Activated T-helper 1 cell treated with anti-CD3 and anti-CD28 coated beads, Interleukin-2, amount 50 U/mL, for 16 hours (primary cell): ENCODE results near the gene THADA.
"Not testable (repeated sequence)": the region's sequence is repeated elsewhere in the genome, so short reads cannot be mapped to it uniquely, and the experiment has no call there.

Experiments used
- DNase-seq, 2 donors: peaks; one replicate each; pipeline ENCODE4 v3.0.0-alpha.2; 2020; ENCODE audit warnings: low read depth in 1 of 2, low spot score in 1 of 2

The THADA gene, protein sequence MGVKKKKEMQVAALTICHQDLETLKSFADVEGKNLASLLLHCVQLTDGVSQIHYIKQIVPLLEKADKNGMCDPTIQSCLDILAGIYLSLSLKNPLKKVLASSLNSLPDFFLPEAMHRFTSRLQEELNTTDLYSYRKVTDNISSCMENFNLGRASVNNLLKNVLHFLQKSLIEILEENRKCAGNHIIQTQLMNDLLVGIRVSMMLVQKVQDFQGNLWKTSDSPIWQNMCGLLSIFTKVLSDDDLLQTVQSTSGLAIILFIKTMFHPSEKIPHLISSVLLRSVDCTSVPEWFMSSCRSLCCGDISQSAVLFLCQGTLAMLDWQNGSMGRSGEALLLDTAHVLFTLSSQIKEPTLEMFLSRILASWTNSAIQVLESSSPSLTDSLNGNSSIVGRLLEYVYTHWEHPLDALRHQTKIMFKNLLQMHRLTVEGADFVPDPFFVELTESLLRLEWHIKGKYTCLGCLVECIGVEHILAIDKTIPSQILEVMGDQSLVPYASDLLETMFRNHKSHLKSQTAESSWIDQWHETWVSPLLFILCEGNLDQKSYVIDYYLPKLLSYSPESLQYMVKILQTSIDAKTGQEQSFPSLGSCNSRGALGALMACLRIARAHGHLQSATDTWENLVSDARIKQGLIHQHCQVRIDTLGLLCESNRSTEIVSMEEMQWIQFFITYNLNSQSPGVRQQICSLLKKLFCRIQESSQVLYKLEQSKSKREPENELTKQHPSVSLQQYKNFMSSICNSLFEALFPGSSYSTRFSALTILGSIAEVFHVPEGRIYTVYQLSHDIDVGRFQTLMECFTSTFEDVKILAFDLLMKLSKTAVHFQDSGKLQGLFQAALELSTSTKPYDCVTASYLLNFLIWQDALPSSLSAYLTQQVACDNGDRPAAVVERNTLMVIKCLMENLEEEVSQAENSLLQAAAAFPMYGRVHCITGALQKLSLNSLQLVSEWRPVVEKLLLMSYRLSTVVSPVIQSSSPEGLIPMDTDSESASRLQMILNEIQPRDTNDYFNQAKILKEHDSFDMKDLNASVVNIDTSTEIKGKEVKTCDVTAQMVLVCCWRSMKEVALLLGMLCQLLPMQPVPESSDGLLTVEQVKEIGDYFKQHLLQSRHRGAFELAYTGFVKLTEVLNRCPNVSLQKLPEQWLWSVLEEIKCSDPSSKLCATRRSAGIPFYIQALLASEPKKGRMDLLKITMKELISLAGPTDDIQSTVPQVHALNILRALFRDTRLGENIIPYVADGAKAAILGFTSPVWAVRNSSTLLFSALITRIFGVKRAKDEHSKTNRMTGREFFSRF (N-terminal part only)

GRCh38 chr2:43595603-43596412, at the start of gene THADA:
Gene THADA, minus strand, starts transcription at chr2:43596038. Its CDS starts 3,646 bp downstream, at chr2:43592392.
- DNase-seq: peak; percentile 91

- DNase-seq: no peak
These were observed 47.8 kb upstream of the THADA start for GRCh38 chr2:43643680-43644079.

- no peak for DNase-seq
These were observed 46.5 kb upstream of the THADA start for GRCh38 chr2:43642363-43642762.

DNA sequence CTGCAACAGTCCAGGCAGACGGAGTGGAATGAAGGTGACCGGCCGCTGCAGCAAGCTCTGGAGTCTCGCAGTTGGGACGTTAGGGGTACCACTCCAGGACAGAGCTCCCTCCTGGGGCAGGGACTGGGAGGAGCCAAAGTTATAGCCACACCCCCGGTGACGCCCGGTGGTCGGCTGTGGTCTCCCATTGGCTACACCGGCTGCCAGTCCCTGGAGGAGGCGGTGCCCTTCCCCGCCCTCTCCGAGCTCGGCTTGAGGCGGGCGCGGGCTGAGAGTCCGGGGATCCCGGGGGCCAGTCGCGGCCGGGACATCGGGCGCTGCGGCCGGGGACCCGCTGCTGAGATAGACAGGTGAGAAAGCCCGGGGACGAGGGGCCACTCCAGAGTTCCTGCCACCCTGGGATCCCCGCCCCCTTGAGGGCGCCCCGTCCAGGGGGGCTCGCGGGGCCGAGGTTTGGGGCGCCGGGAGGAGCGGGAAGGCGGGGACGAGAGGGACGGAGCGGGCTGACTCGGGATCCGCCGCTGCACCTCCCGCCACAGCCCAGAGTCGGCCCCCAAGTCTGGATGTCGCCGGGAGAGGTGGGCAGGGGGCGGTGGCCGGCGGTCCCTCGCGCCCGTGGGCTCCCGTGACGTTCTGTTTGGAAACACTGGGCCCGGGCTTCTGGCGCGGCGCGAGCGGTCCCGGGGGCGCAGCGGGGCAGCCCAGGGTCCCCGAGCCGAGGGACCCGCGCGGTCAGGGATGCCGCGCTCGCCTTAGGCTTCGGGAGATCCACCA, 41.4 kb upstream of the THADA start, which contains the start of gene PLEKHH2:
TSS of gene PLEKHH2 (plus strand) at position 231 of the 774 bp plus-strand sequence. CDS start 7,414 bp downstream, outside the sequence.
- DNase-seq: peak; percentile 71 to 75

- DNase-seq: no peak
These were observed 40.8 kb upstream of the THADA start for GRCh38 chr2:43636621-43637020.

GRCh38 chr2:43636153-43636552, 40.3 kb upstream of the THADA start:
- DNase-seq: not testable (repeated sequence)

- DNase-seq: no peak
These were observed 38.9 kb upstream of the THADA start for GRCh38 chr2:43634604-43635306.

- DNase-seq: no peak
These were observed 35.9 kb upstream of the THADA start for GRCh38 chr2:43631618-43632317.

GRCh38 chr2:43622931-43623451, 27.2 kb upstream of the THADA start:
- DNase-seq: no peak

GRCh38 chr2:43619511-43619910, 23.7 kb upstream of the THADA start:
- no peak for DNase-seq

DNA sequence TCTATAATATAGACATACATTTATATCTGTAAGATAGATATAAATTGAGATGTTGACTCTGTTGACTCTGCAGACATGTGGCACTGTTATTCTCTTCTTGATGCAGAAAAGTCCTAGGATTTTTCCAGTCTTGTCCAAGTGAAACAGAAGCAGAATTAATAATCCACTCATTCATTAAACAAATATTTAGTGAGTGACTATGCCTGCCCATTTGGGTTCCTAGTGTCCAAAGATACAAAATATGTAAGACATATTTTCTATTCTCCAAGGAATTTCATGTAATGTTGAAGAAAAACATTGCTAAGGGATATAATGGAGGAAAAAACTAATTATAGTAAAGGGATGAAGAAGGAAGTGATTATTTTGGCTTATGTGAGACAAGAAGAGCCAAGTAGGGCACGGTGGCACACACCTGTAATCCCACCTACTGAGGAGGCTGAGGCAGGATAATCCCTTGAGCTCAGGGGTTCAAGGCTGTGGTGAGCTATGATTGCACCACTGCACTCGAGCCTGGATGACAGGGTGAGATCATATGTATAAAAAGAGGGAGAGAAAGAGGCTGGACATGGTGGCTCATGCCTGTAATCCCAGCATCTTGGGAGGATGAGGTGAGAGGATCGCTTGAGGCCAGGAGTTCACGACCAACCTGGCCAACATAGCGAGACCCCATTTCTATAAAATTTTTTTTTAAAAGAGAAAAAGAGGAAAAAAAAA, 21.3 kb upstream of the THADA start:
- no peak for DNase-seq

- DNase-seq: no peak
These were observed 17.1 kb upstream of the THADA start for GRCh38 chr2:43612944-43613343.

- peak; percentile 35 to 42 for DNase-seq
These were observed 16.4 kb upstream of the THADA start for GRCh38 chr2:43611987-43612894.

DNA sequence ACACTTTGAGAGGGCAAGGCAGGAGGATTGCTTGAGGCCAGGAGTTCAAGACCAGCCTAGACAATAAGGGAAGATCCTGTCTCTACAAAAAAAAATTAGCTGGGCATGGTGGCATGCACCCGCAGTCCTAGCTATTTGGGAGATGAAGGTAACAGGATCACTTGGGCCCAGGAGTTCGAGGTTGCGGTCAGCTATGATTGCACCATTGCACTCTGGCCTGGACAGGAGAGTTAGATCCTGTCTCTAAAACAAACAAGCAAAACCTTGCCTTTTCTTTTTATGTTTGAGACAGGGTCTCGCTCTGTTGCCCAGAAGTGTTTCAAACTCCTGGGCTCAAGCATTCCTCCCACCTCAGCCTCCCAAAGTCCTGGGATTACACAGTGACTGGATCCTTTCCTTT, 14.5 kb upstream of the THADA start:
- no peak for DNase-seq

DNA sequence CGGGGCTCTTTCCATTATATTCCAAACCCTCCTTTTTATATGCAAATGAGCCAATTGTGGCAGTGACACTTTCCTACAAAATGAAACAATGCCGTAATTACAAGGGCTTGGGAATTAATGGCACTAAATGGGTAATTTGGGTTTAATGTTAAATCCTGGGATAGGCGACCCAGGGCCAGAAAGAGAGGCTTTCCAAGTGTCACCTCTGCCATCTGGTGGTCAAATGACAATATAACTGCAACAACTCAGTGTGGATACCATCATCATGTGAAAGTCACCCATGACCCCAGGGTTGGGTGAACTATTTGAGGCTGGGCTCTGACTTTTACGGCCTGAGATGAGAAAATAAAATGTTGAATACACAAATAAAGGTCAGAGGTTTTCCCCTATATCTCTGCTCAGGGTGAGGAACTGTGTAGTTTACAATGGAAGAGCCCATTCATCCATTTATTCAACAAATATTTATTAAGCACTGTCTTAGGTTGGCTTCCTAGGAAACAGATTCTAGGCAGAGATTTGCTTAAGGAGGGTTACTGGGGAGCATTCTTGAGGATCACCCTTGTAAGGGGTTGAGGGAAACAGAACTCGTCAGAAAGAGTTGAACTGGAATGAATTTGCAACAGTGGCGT, 13.6 kb upstream of the THADA start:
- no peak for DNase-seq

DNA sequence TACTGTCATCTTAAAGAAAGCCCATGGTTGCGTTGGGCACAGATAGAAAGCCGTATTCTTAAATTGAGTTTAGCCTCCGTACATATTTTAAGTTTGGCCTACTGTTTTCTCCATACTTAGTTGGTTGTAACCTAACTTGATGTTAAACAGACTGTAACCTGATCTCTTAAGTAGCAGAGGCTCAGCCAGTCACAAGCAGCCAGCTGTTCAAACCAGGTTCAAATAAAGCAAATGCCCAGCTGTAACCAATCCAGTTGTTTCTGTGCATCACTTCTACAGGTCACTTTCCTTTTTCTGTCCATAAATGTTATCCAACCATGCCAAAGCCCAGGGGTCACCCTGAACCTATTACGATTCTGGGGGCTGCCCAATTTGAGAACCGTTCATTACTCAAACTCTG, 10.0 kb upstream of the THADA start:
- DNase-seq: no peak
